Measurements from ENCODE around the gene DYNLT2.

DNA sequence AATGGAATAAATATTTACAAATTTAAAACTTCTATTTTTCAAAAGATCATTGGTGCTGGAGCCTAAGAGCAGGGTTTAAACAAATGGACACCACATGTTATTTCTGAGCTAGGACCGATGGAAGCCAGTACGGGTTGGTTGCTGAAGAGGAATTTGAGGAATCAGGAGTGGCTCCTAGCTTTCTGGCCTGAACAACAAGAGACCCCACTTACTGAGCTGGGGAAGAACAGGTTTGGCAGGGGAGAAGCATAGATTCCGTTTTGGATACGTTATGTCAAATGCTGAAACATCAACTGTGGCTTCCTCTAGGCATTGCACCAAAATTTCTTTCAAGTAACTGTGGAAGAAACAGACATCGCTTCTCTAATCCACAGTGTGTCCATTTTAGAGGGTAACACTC lies 56.2 kb downstream of the DYNLT2 start:
- TF ChIP-seq, protein P1, sequence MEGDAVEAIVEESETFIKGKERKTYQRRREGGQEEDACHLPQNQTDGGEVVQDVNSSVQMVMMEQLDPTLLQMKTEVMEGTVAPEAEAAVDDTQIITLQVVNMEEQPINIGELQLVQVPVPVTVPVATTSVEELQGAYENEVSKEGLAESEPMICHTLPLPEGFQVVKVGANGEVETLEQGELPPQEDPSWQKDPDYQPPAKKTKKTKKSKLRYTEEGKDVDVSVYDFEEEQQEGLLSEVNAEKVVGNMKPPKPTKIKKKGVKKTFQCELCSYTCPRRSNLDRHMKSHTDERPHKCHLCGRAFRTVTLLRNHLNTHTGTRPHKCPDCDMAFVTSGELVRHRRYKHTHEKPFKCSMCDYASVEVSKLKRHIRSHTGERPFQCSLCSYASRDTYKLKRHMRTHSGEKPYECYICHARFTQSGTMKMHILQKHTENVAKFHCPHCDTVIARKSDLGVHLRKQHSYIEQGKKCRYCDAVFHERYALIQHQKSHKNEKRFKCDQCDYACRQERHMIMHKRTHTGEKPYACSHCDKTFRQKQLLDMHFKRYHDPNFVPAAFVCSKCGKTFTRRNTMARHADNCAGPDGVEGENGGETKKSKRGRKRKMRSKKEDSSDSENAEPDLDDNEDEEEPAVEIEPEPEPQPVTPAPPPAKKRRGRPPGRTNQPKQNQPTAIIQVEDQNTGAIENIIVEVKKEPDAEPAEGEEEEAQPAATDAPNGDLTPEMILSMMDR (IDR thresholded peaks at IDR 0.05) = no peak
- TF ChIP-seq EP300 (IDR thresholded peaks at IDR 0.05; ENCODE audit: low read depth) (no peak), POLR2A (IDR thresholded peaks at IDR 0.05) (no peak)
